ENCODE data around the gene ECHS1.
A peak's percentile ranks its signal among the peaks of the same experiment; 100 is the strongest.

GRCh38 chr10:133394064-133394663 lies 21.0 kb upstream of the ECHS1 start, which contains the start of gene MTG1:
- TF ChIP-seq CTCF (IDR thresholded peaks at IDR 0.05): peak; percentile 27
- TF ChIP-seq ZFX (IDR thresholded peaks at IDR 0.05; ENCODE audit: borderline replicate concordance): no peak

Measured in 22Rv1 (cell line).